RWPE1 (cell line): ENCODE measurements around the gene LRRC75B.

ENCODE experiments used
- CTCF ChIA-PET: fragments of 350-600 bp; sonication (Branson Sonifier 250); formaldehyde crosslinking; extraction: SDS; loops from one replicate; lab custom pipeline; 2021; lab: Yijun Ruan, JAX
- POLR2A ChIA-PET: fragments of 400-600 bp; formaldehyde crosslinking; extraction: SDS; loops from one replicate; lab custom pipeline; 2020; ENCODE audit warnings: antibody characterized with exemption; ENCODE audit not compliant: low non-redundant PET; lab: Yijun Ruan, JAX
- DNase-seq: peaks from one replicate; pipeline ENCODE4 v3.0.0; 2012; ENCODE audit warnings: low spot score
- H3K27ac ChIP-seq: fragments of 450-650 bp; 2 replicates; pipeline ENCODE4 v1.5.1; 2017
- CTCF ChIP-seq: fragments of 450-650 bp; conservative IDR thresholded peaks from 2 replicates; pipeline ENCODE4 v1.5.1; 2017; ENCODE audit warnings: low read depth, mild to moderate bottlenecking

Gene LRRC75B

GRCh38 chr22:24588381-24588756 is 4.5 kb downstream of the LRRC75B start:
- TF ChIP-seq CTCF: no peak
- no peak for DNase-seq
- POLR2A ChIA-PET: no interaction called here
- H3K27ac ChIP-seq: peak overlapping the region; percentile 15; the same call in 1 of the 2 replicates
- CTCF ChIA-PET: no interaction called here

GRCh38 chr22:24587948-24588347 is 4.9 kb downstream of the LRRC75B start:
- CTCF ChIA-PET: no interaction called here

GRCh38 chr22:24587251-24587650 is 5.6 kb downstream of the LRRC75B start:
- no peak for DNase-seq
- peak overlapping the region; percentile 15 for H3K27ac ChIP-seq
- ChIA-PET CTCF (no interaction called here), POLR2A (no interaction called here)
- TF ChIP-seq CTCF: no peak

More at GRCh38 chr22:24587948-24588347, 4.9 kb downstream of the LRRC75B start:
- peak overlapping the region; percentile 15; the same call in 1 of the 2 replicates for H3K27ac ChIP-seq
- no peak for TF ChIP-seq CTCF
- POLR2A ChIA-PET: no interaction called here
- no peak for DNase-seq

- TF ChIP-seq CTCF: no peak
- POLR2A ChIA-PET: no interaction called here
- DNase-seq: no peak
- H3K27ac ChIP-seq: peak overlapping the region; percentile 8; the same call in 1 of the 2 replicates
- CTCF ChIA-PET: no interaction called here
Measured at GRCh38 chr22:24585927-24586546, 6.8 kb downstream of the LRRC75B start.

GRCh38 chr22:24585461-24585860 is 7.4 kb downstream of the LRRC75B start:
- no peak for TF ChIP-seq CTCF
- DNase-seq: no peak
- ChIA-PET POLR2A (no interaction called here), CTCF (no interaction called here)
- peak overlapping the region; percentile 65; the same call in 1 of the 2 replicates for H3K27ac ChIP-seq

- H3K27ac ChIP-seq: peak overlapping the region; percentile 65
- ChIA-PET CTCF (no interaction called here), POLR2A (no interaction called here)
- no peak for DNase-seq
- no peak for TF ChIP-seq CTCF
Measured at GRCh38 chr22:24584871-24585411, 7.9 kb downstream of the LRRC75B start.
